Measurements from ENCODE around the gene USP13.
A peak's percentile ranks its signal among the peaks of the same experiment; 100 is the strongest.

Gene USP13

DNA sequence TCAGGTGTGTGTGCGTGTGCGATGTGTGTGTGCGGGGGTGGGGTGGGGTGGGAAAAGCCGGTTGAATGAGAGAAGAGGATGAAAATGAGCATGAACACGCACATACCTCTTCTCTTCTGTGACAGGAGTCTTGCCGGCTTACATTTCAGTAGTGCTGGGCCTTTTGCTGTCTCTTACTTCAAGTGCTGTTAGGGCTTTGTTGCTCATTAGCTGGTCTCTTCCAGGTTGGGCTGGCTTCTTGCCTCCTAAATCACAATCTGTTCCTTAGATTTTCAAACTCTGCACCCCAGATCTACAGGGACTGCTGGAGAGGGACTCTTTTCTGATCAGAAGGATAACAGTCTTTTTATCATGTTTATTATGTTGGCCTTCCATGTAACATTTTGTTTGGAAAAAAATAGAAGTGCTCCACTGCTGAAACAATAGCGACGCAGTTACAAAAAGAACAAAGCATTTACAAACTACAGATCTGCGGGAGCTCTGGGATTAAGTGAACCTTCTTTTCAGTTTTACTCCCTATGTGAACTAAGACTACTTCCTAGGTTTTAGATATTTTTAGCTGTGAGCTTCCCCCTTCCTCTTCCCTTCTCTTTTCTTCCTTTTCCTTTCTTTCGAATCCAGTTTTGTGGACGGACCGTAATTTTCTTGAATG, 48.5 kb downstream of the USP13 start:
- DNase-seq, result no peak

DNA sequence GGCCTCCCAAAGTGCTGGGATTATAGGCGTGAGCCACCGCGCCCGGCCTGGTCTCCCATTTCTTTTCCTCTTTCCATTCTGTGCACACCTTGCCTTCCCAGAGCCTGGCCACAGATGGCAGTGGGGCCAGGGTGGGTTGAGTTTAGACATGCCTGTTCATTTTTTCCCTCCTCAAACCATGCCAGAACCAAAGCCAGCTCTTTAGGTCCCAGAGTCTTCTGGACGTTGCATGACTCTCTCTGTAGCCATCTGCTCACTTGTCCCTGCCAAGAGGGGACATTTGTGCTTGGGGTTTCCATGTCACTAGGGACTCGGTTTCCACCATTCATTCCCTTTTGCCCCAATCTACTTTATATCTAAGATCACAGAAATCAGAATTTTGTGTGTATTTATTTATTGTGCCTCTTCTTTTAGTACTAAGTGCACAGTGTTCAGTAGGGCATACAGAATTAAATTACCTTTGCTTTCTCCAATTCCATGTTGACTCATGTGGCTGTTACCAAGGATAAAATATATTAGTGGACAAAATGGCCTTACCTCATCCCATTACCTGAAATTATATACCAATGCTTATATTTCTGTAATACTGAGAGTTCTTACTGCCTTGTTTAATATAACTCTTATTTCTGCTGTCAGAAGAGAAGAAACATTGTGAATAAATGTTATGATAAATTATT, 49.6 kb downstream of the USP13 start:
- no peak for DNase-seq

- no peak for DNase-seq
Observed at GRCh38 chr3:179703816-179704215, 51.0 kb downstream of the USP13 start.

DNA sequence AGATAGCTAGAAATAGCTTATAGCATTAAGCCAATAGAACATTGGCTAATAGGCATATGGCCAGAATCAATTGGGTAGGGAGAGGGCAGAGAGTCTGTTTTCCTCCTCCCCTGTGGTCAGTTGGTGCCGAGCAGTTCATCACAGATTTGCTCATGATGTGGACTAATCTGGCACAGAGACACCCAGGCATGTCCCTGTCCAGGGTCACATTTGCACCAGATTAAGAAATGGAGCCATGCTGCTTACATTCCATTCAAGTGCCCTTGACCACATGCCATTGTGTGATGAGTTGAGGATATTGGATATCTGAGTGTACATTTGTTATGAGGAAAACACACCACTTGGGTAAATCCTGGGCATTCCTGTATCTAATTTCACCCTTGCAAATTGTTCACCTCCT, 53.4 kb downstream of the USP13 start:
- DNase-seq, result peak; percentile 26

DNA sequence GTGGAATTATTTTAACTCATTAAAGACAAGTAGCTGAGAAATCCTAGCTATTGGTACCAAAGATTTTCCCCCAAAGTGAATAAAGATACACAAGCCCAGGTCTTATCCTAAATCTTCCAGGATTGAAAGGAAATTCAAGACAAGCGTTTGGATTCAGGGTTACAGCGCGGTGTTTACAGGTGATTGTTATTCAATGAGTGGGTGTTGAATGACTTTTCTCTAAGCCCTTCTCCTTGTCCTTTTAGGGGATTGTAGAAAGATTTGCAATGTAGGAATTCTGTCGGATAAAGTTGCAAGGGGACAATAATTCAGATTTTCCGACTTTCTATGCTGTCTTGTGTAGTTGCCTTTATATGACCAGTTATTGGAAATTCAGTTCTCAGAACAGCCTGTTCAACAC, 57.2 kb downstream of the USP13 start:
- DNase-seq, result no peak

- DNase-seq, result peak; percentile 94
Observed at GRCh38 chr3:179713643-179714090, 60.8 kb downstream of the USP13 start.

GRCh38 chr3:179715582-179715981, 62.7 kb downstream of the USP13 start:
- DNase-seq, result no peak

GRCh38 chr3:179716226-179716625, 63.4 kb downstream of the USP13 start:
- DNase-seq, result no peak

GRCh38 chr3:179716811-179717210, 64.0 kb downstream of the USP13 start:
- DNase-seq, result peak; percentile 85

DNA sequence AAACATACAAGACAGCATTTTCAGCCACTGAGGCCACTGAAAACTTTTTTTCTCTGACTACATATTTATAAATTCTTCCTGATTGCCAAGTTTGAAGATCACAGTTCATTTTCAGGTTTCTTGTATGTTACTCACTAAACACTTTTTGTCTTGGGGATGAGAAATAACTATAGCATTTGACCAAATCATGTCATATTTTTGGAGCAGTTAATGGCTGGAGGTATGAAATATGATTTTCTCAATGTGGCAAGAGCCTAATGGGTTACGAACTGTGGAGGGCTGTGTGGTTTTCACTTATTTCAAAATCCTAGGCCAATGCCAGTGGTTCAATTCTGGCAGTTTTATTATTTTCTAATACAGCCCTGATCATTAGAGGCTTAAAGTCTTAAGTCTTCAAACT, 64.4 kb downstream of the USP13 start:
- no peak for DNase-seq

GRCh38 chr3:179719048-179719734, 66.4 kb downstream of the USP13 start:
- DNase-seq, result no peak

GRCh38 chr3:179720196-179720595, 67.4 kb downstream of the USP13 start:
- DNase-seq, result no peak

GRCh38 chr3:179723617-179724016, 70.8 kb downstream of the USP13 start:
- DNase-seq, result no peak

GRCh38 chr3:179726075-179726699, 73.3 kb downstream of the USP13 start:
- no peak for DNase-seq

DNA sequence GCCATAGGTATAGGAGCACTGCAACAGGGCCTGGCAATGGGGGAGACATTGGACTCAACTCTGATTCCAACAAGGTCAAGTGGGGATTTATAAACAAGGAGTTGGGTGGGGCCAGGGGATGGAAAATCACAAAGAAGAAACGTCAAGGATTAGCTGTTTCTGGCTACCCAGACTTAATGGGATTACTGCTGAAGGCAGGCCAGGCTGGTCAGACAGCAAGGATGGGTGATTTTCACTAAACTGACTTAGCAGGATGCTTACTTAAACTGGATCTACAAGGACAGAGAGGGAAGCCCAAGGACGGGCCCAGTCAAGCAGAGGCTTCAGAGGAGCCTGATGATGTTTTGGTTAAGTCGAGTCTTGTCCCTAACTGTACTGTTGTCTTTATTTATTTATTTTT, 76.2 kb downstream of the USP13 start:
- no peak for DNase-seq

- no peak for DNase-seq
Observed at GRCh38 chr3:179729981-179730380, 77.1 kb downstream of the USP13 start.

- DNase-seq, result no peak
Observed at GRCh38 chr3:179730506-179730905, 77.7 kb downstream of the USP13 start.

DNA sequence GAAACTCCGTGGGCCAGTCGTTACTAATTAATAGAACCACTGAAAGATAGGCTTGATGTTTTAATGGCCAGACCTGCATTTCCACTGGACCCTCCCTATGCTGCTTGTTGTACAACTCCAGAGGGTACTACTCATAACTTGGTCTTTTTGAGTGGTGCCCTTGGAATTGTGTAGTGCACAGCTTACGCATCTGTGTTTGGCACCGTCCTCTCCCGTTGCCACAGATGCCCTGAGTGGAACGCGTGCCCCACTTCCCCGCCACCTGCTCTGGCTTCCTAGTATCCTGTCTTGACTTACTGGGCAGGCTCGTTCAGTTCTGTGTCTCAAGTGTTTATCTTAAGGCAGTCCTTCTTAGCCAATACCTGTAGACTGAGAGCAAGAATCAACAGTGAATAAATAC, 78.7 kb downstream of the USP13 start:
- no peak for DNase-seq

DNA sequence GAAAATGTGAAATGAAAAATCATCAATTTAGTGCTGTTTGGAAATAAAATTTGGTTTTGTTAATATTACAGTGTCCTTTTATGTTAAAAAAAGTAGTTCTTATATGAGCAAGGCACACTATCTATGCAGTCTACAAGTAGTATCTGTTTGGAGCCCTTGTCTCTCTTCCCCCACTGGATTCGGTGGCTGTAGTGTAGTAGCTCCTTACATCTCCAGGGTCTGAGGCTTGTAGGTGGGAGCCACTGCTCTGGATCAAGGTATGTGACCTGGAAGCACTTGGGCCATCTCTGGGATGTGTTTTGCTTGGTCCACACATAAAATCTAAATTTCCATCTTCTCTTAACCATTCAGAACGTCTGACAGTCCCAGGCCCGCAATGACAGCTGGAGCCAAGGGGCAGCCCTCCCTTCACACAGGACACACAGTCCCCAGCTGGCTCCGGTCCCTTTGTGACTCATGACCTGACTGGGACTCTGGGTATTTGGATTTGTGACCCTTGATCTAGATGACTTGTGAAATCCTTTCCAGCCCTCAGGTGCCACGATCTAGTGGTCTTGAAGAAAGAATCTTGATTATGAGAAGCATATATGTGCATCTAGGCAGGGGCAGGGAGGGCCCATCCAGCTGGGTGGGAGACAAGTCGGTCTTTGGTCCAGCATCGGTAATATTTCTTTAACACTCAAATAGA, 80.0 kb downstream of the USP13 start:
- no peak for DNase-seq

GRCh38 chr3:179733797-179734196, 81.0 kb downstream of the USP13 start:
- no peak for DNase-seq

DNA sequence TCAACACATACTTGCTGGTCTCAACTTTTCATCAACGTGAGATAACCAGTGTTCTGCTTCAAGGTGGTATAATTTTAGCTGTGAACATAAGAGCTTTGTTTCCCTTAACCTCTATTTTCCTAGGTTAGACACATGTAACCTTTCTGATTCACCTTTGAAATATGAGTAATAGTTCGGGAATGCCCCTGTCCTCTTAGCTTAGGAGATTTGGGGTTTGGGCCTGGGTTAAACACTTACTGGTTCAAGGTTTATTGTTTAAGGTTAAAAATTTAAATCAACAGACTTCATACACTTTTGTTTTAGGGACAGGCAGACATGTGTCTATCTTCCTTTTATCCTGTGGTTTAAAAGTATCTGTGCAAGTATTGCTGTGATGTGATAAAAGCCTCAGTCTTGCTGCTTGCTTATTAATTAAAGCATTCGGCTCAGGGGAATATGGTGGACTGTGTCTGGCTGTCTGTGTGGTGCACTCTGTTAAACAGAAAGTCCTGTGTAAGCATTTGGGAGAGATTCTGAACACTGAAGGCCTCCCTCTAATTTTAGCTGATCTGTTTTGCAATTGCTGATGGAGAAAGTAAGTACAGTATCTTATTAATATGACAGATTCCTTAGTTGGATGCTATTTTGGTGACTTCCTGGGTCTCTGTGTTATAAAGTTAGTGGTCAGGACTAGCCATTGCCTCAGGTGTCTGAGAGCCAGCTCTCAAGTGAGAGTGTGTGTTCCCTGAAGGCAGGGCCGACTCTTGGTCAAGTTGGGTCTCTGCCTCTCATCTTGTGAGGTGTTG, 81.8 kb downstream of the USP13 start:
- DNase-seq, result no peak

DNA sequence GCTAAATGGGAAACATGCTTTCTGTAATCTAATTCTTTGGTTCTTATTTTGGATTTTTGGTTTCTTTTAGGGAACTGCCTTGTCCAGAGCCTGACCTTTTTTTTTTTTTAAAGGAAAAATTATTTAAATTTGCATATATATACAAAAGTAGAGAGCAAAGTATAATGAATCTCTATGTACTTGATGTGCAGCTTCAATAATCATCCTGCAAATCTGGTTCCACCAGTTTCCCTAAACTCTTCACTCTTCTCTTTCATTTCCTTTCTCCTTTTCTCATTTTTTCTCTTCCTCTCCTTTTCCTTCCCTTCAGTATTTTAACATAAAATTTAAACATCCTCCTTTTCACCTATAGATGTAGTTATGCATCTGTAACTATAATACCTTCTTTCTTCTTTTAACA, 82.5 kb downstream of the USP13 start:
- no peak for DNase-seq

Measured in fibroblast of skin of back (primary cell).